Astrocyte (in vitro differentiated cells and primary cell): ENCODE results near the gene ZDHHC11B.
"Not testable (repeated sequence)": the region's sequence is repeated elsewhere in the genome, so short reads cannot be mapped to it uniquely, and the experiment has no call there.

ENCODE experiments used
- CTCF ChIP-seq: IDR thresholded peaks from 2 replicates; pipeline ENCODE4 v1.5.1; 2011; ENCODE audit warnings: low read depth, mild to moderate bottlenecking, inconsistent platforms, low read length, moderate library complexity; ENCODE audit not compliant: insufficient read depth
- EZH2 ChIP-seq: IDR thresholded peaks from 2 replicates; pipeline ENCODE4 v1.6.1; 2012; ENCODE audit warnings: mild to moderate bottlenecking, low read length, inconsistent platforms; ENCODE audit not compliant: insufficient read depth

DNA sequence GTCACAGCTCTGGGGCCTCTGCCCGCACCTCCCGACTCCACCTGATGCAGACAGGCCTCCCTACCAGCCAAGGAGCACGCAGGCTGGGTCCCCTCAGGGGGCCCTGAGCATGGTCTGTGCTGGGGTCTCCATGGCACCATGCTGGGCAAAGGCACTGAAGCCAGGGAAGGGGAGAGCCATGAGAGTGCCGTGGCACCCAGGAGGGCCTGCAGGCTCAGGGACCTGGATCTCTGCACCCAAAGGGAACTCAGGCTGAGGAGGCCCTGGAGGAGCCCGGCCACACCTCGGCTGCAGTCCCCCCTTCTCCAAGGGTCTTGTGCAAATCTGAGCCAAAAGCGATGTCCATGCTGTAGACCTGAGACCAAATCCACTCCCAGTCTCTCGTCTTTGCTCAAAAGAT lies 32.5 kb downstream of the ZDHHC11B start:
- TF ChIP-seq CTCF, EZH2: not testable (repeated sequence)
